ENCODE results near the gene TBCA. TPM values are rescaled to one million over a fixed set of nuclear protein-coding genes. Genes with fewer than 3 reads are reported as not detected.

The TBCA gene
- total and polyA plus RNA-seq, 2 of the 13 experiments (the other 11 are each of a cell fraction or from before 2014, with no cell fraction given): 93.8 to 309 TPM

DNA sequence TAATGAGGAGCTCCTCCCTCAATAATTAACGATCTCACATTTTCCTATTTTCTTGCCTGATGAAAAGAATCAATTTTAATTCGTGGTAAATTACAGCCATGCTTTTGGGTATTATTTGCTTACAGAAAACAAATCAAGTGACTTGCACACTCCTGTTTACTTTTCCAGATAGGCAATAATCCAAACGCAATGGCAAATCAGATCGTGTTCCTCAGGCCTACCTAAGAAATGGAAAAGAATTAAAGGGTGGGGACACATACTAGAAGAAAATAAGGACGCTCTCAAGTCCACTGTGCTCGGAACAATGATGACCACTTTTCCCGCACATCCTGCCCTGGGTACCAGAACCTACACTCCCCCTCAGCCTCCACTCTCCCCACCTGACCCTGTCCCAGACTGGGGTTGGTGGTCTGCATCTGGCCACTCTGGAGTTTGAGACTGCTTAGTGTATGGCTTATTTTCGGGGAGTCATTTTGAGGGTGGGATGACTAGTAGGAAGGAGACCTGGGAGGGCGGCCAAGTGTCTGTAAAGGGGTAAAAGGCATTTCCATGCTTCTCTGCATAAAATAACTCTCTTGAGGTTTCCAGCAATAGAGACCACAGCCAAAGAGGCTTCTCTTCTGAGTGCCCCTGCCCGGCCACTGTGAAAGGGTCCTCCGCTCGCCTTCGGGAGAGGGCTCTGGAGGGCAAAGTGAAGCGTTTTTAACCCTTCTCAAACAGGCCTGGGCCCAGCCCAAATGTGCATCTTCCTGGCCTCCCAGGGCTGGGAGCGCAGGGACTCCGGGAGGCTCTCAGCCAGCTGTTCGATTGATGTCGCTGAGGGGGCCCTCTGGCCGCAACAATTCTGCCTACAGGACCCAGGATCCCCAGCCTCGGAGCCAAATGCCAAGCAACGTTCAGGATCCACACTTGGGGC, 133.1 kb downstream of the TBCA start (continued):
- TF ChIP-seq, protein P1, sequence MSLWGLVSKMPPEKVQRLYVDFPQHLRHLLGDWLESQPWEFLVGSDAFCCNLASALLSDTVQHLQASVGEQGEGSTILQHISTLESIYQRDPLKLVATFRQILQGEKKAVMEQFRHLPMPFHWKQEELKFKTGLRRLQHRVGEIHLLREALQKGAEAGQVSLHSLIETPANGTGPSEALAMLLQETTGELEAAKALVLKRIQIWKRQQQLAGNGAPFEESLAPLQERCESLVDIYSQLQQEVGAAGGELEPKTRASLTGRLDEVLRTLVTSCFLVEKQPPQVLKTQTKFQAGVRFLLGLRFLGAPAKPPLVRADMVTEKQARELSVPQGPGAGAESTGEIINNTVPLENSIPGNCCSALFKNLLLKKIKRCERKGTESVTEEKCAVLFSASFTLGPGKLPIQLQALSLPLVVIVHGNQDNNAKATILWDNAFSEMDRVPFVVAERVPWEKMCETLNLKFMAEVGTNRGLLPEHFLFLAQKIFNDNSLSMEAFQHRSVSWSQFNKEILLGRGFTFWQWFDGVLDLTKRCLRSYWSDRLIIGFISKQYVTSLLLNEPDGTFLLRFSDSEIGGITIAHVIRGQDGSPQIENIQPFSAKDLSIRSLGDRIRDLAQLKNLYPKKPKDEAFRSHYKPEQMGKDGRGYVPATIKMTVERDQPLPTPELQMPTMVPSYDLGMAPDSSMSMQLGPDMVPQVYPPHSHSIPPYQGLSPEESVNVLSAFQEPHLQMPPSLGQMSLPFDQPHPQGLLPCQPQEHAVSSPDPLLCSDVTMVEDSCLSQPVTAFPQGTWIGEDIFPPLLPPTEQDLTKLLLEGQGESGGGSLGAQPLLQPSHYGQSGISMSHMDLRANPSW (CRISPR knock-in tag; IDR thresholded peaks at IDR 0.05; ENCODE audit: borderline replicate concordance): no peak
- TF ChIP-seq FOXK2 (IDR thresholded peaks at IDR 0.05) (no peak), SIX4 (CRISPR knock-in tag; IDR thresholded peaks at IDR 0.05) (no peak), SP5 (CRISPR knock-in tag; IDR thresholded peaks at IDR 0.05; ENCODE audit: borderline replicate concordance, low read depth) (no peak), NFKBIZ (CRISPR knock-in tag; IDR thresholded peaks at IDR 0.05) (no peak), RFXAP (CRISPR knock-in tag; IDR thresholded peaks at IDR 0.05; ENCODE audit: borderline replicate concordance) (no peak), FOXP1 (IDR thresholded peaks at IDR 0.05) (no peak), FOXP1 (CRISPR knock-in tag; IDR thresholded peaks at IDR 0.05) (no peak), ZNF605 (CRISPR knock-in tag; IDR thresholded peaks at IDR 0.05) (no peak), CBX1 (IDR thresholded peaks at IDR 0.05; ENCODE audit: low read depth) (no peak), FOXC1 (CRISPR knock-in tag; IDR thresholded peaks at IDR 0.05; ENCODE audit: borderline replicate concordance) (no peak)
- TF ChIP-seq, protein P2, sequence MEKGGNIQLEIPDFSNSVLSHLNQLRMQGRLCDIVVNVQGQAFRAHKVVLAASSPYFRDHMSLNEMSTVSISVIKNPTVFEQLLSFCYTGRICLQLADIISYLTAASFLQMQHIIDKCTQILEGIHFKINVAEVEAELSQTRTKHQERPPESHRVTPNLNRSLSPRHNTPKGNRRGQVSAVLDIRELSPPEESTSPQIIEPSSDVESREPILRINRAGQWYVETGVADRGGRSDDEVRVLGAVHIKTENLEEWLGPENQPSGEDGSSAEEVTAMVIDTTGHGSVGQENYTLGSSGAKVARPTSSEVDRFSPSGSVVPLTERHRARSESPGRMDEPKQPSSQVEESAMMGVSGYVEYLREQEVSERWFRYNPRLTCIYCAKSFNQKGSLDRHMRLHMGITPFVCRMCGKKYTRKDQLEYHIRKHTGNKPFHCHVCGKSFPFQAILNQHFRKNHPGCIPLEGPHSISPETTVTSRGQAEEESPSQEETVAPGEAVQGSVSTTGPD (CRISPR knock-in tag; IDR thresholded peaks at IDR 0.05): no peak

Data from HepG2 (cell line).